ENCODE data around the gene RIMS3. TPM values are rescaled to one million over a fixed set of nuclear protein-coding genes. Genes with fewer than 3 reads are reported as not detected.

RIMS3 gene
- total RNA-seq, 2 experiments from 2014 or later = 2.1 to 5.3 TPM

- no peaks in the 10 kb centered on the region for H3K27me3 Mint-ChIP-seq
- peaks cover 26% of the 10 kb centered on the region for H3K36me3 Mint-ChIP-seq
- peaks cover 16% of the 10 kb centered on the region for H3K4me1 Mint-ChIP-seq
- CTCF ChIA-PET = interaction anchor here (1.0 to 6.5 kb wide), 3 partner anchors 8 to 17 kb away, joined by 3 to 27 read pairs (median 6); no protein-coding TSS in a partner anchor
- DNase-seq (no peak), ATAC-seq (no peak)
- no peak overlapping the region for H3K4me3 Mint-ChIP-seq
- H3K9me3 Mint-ChIP-seq (ENCODE audit: low read depth) = no peaks in the 10 kb centered on the region
- no peak overlapping the region for H3K27ac Mint-ChIP-seq
Measured at GRCh38 chr1:40687059-40687458, 21.6 kb upstream of the RIMS3 start.

GRCh38 chr1:40684669-40685068 lies 19.2 kb upstream of the RIMS3 start:
- no peak overlapping the region for H3K4me3 Mint-ChIP-seq
- CTCF ChIA-PET = interaction anchor here (1.4 kb wide), 1 partner anchor 11 kb away, joined by 5 read pairs; no protein-coding TSS in a partner anchor
- no peaks in the 10 kb centered on the region for H3K27me3 Mint-ChIP-seq
- DNase-seq = no peak
- peaks cover 3% of the 10 kb centered on the region for H3K4me1 Mint-ChIP-seq
- H3K36me3 Mint-ChIP-seq = peaks cover 24% of the 10 kb centered on the region
- H3K9me3 Mint-ChIP-seq (ENCODE audit: low read depth) = no peaks in the 10 kb centered on the region
- no peak for ATAC-seq
- H3K27ac Mint-ChIP-seq = no peak overlapping the region

- ATAC-seq (no peak), DNase-seq (no peak)
- Mint-ChIP-seq H3K9me3 (ENCODE audit: low read depth) (no peaks in the 10 kb centered on the region), H3K27ac (no peak overlapping the region), H3K27me3 (peaks cover 4% of the 10 kb centered on the region), H3K4me1 (no peaks in the 10 kb centered on the region), H3K4me3 (no peak overlapping the region), H3K36me3 (peaks cover 5% of the 10 kb centered on the region)
- CTCF ChIA-PET = interaction anchor here (1.9 kb wide), 1 partner anchor 9 kb away, joined by 6 read pairs; no protein-coding TSS in a partner anchor
Measured at GRCh38 chr1:40679165-40679953, 13.9 kb upstream of the RIMS3 start.

GRCh38 chr1:40676501-40676900 lies 11.0 kb upstream of the RIMS3 start:
- H3K36me3 Mint-ChIP-seq = peaks cover 1% of the 10 kb centered on the region
- no peak overlapping the region for H3K4me3 Mint-ChIP-seq
- H3K27ac Mint-ChIP-seq = no peak overlapping the region
- no peak for DNase-seq
- CTCF ChIA-PET = interaction anchor here (1.0 kb wide), 1 partner anchor 198 kb away, joined by 4 read pairs; no protein-coding TSS in a partner anchor
- H3K4me1 Mint-ChIP-seq = no peaks in the 10 kb centered on the region
- ATAC-seq = no peak
- peaks cover 4% of the 10 kb centered on the region for H3K27me3 Mint-ChIP-seq
- H3K9me3 Mint-ChIP-seq (ENCODE audit: low read depth) = no peaks in the 10 kb centered on the region

- Mint-ChIP-seq H3K4me3 (no peak overlapping the region), H3K36me3 (no peaks in the 10 kb centered on the region), H3K9me3 (ENCODE audit: low read depth) (no peaks in the 10 kb centered on the region), H3K27me3 (peaks cover 4% of the 10 kb centered on the region), H3K4me1 (peaks cover 5% of the 10 kb centered on the region), H3K27ac (no peak overlapping the region)
- ATAC-seq (no peak), DNase-seq (no peak)
- CTCF ChIA-PET = interaction anchor here (1.2 to 1.9 kb wide), 6 partner anchors 11 to 102 kb away, joined by 3 to 6 read pairs (median 4); partner anchors contain the start of gene NFYC
Measured at GRCh38 chr1:40673452-40673851, 8.0 kb upstream of the RIMS3 start.

GRCh38 chr1:40668769-40669525 lies 3.5 kb upstream of the RIMS3 start:
- no peaks in the 10 kb centered on the region for H3K9me3 Mint-ChIP-seq (ENCODE audit: low read depth)
- H3K27me3 Mint-ChIP-seq = no peaks in the 10 kb centered on the region
- DNase-seq (peak; percentile 89), ATAC-seq (peak; percentile 50)
- H3K4me3 Mint-ChIP-seq = no peak overlapping the region
- no peaks in the 10 kb centered on the region for H3K36me3 Mint-ChIP-seq
- peak overlapping the region; percentile 43 for H3K27ac Mint-ChIP-seq
- peaks cover 13% of the 10 kb centered on the region for H3K4me1 Mint-ChIP-seq
- CTCF ChIA-PET = interaction anchor here (0.7 to 4.5 kb wide), 20 partner anchors 9 to 284 kb away, joined by 3 to 27 read pairs (median 4); partner anchors contain the start of gene NFYC

GRCh38 chr1:40664791-40665190 lies 691 bp downstream of the RIMS3 start:
- Mint-ChIP-seq H3K27ac (no peak overlapping the region), H3K9me3 (ENCODE audit: low read depth) (no peaks in the 10 kb centered on the region), H3K4me3 (peak overlapping the region; percentile 63), H3K27me3 (no peaks in the 10 kb centered on the region), H3K36me3 (no peaks in the 10 kb centered on the region), H3K4me1 (peaks cover 26% of the 10 kb centered on the region)
- ATAC-seq (no peak), DNase-seq (no peak)
- CTCF ChIA-PET = interaction anchor here (1.0 to 2.0 kb wide), 3 partner anchors 24 to 164 kb away, joined by 3 to 6 read pairs (median 3); no protein-coding TSS in a partner anchor

GRCh38 chr1:40664167-40664537 lies 1.3 kb downstream of the RIMS3 start:
- H3K9me3 Mint-ChIP-seq (ENCODE audit: low read depth) = no peaks in the 10 kb centered on the region
- CTCF ChIA-PET = interaction anchor here (1.5 kb wide), 1 partner anchor 52 kb away, joined by 3 read pairs; no protein-coding TSS in a partner anchor

GRCh38 chr1:40663324-40664166 lies 1.9 kb downstream of the RIMS3 start:
- no peak overlapping the region for H3K27ac Mint-ChIP-seq
- no peaks in the 10 kb centered on the region for H3K27me3 Mint-ChIP-seq
- CTCF ChIA-PET = interaction anchor here (1.4 to 1.5 kb wide), 2 partner anchors 51 to 285 kb away, joined by 3 read pairs; no protein-coding TSS in a partner anchor
- H3K4me1 Mint-ChIP-seq = peaks cover 22% of the 10 kb centered on the region
- H3K9me3 Mint-ChIP-seq (ENCODE audit: low read depth) = no peaks in the 10 kb centered on the region
- no peak overlapping the region for H3K4me3 Mint-ChIP-seq
- no peaks in the 10 kb centered on the region for H3K36me3 Mint-ChIP-seq
- no peak for DNase-seq
- ATAC-seq = no peak

More at GRCh38 chr1:40664167-40664537, 1.3 kb downstream of the RIMS3 start:
- no peaks in the 10 kb centered on the region for H3K27me3 Mint-ChIP-seq
- ATAC-seq (no peak), DNase-seq (no peak)
- no peak overlapping the region for H3K4me3 Mint-ChIP-seq
- H3K4me1 Mint-ChIP-seq = peaks cover 26% of the 10 kb centered on the region
- no peaks in the 10 kb centered on the region for H3K36me3 Mint-ChIP-seq
- no peak overlapping the region for H3K27ac Mint-ChIP-seq

GRCh38 chr1:40662864-40663263 lies 2.6 kb downstream of the RIMS3 start:
- Mint-ChIP-seq H3K4me3 (no peak overlapping the region), H3K9me3 (ENCODE audit: low read depth) (no peaks in the 10 kb centered on the region), H3K36me3 (no peaks in the 10 kb centered on the region), H3K27me3 (no peaks in the 10 kb centered on the region), H3K27ac (no peak overlapping the region), H3K4me1 (peaks cover 20% of the 10 kb centered on the region)
- ATAC-seq = no peak
- peak; percentile 47 for DNase-seq
- CTCF ChIA-PET = interaction anchor here (1.4 kb wide), 1 partner anchor 286 kb away, joined by 3 read pairs; no protein-coding TSS in a partner anchor

GRCh38 chr1:40662151-40662550 lies 3.3 kb downstream of the RIMS3 start:
- H3K27me3 Mint-ChIP-seq = no peaks in the 10 kb centered on the region

GRCh38 chr1:40661678-40662077 lies 3.8 kb downstream of the RIMS3 start:
- Mint-ChIP-seq H3K4me1 (peaks cover 18% of the 10 kb centered on the region), H3K36me3 (no peaks in the 10 kb centered on the region), H3K27me3 (no peaks in the 10 kb centered on the region), H3K9me3 (ENCODE audit: low read depth) (no peaks in the 10 kb centered on the region), H3K4me3 (no peak overlapping the region), H3K27ac (no peak overlapping the region)
- CTCF ChIA-PET = no interaction called here
- ATAC-seq (no peak), DNase-seq (no peak)

More at GRCh38 chr1:40662151-40662550, 3.3 kb downstream of the RIMS3 start:
- DNase-seq (no peak), ATAC-seq (no peak)
- CTCF ChIA-PET = no interaction called here
- no peak overlapping the region for H3K27ac Mint-ChIP-seq
- H3K4me1 Mint-ChIP-seq = peaks cover 18% of the 10 kb centered on the region
- H3K9me3 Mint-ChIP-seq (ENCODE audit: low read depth) = no peaks in the 10 kb centered on the region
- H3K36me3 Mint-ChIP-seq = no peaks in the 10 kb centered on the region
- H3K4me3 Mint-ChIP-seq = no peak overlapping the region

GRCh38 chr1:40659649-40659947 lies 5.9 kb downstream of the RIMS3 start:
- H3K27me3 Mint-ChIP-seq = no peaks in the 10 kb centered on the region
- H3K9me3 Mint-ChIP-seq (ENCODE audit: low read depth) = no peaks in the 10 kb centered on the region
- H3K27ac Mint-ChIP-seq = no peak overlapping the region
- CTCF ChIA-PET = interaction anchor here (1.2 to 1.5 kb wide), 2 partner anchors 10 to 12 kb away, joined by 4 read pairs; no protein-coding TSS in a partner anchor
- ATAC-seq (no peak), DNase-seq (no peak)
- no peak overlapping the region for H3K4me3 Mint-ChIP-seq
- peaks cover 13% of the 10 kb centered on the region for H3K4me1 Mint-ChIP-seq
- H3K36me3 Mint-ChIP-seq = no peaks in the 10 kb centered on the region
